AG04449 (cell line): Measurements from ENCODE around the gene EFNB2.

Experiments
- CTCF ChIA-PET: fragments of 350-600 bp; formaldehyde crosslinking; extraction: SDS; loops from one replicate; lab custom pipeline; 2021; ENCODE audit warnings: antibody characterized with exemption; lab: Yijun Ruan, JAX
- POLR2A ChIA-PET: fragments of 400-600, 350-600 bp; formaldehyde crosslinking; extraction: SDS; loops from one replicate; lab custom pipeline; 2020; ENCODE audit warnings: antibody characterized with exemption, inconsistent platforms; lab: Yijun Ruan, JAX
- DNase-seq: peaks from one replicate; pipeline ENCODE4 v3.0.0-alpha.2; 2010; ENCODE audit warnings: low read depth, low spot score
- H3K4me3 ChIP-seq: 2 replicates; pipeline ENCODE4 v1.5.1; 2011; ENCODE audit warnings: low read depth, mild to moderate bottlenecking, control low read depth, low read length
- TF ChIP-seq, protein P1 (sequence below): IDR thresholded peaks from one replicate; pipeline ENCODE4 v1.5.1; 2011; ENCODE audit warnings: mild to moderate bottlenecking, moderate library complexity, low read length, control low read depth, inconsistent platforms; ENCODE audit not compliant: insufficient read depth; ENCODE audit errors: missing control alignments

EFNB2 gene

DNA sequence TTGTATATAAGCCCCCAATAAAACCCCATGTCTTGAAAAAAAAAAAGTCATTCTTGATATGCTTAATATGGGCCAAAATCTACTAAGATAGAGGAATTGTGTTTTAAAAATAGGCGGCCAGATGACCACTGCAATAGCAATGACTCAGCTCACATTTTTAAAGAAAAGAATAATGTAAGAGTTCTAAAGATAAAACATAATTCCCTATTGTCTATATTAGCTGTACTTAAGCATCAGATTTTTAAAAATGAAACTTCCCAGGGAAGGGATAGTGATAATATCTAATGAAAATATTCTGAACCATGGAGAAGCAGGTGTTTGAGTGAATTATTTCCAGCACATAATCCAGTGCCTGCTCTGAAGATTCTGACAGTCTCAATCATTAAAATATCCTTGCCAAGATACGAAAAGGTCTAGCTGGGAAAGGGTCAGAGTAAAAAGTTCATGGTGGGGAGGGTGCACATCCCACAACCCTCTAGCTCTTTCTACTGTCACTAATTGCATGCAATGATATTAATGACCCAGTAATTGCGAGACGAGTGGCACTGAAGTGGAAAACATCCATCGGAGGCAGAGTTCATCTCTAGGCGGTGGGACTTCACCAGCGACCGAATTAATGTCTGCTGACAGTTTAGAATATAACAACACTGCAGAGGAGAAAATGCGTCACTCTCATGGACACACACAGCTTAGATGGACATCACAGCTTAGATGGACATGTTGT lies 31.6 kb downstream of the EFNB2 start:
- TF ChIP-seq, protein P1, sequence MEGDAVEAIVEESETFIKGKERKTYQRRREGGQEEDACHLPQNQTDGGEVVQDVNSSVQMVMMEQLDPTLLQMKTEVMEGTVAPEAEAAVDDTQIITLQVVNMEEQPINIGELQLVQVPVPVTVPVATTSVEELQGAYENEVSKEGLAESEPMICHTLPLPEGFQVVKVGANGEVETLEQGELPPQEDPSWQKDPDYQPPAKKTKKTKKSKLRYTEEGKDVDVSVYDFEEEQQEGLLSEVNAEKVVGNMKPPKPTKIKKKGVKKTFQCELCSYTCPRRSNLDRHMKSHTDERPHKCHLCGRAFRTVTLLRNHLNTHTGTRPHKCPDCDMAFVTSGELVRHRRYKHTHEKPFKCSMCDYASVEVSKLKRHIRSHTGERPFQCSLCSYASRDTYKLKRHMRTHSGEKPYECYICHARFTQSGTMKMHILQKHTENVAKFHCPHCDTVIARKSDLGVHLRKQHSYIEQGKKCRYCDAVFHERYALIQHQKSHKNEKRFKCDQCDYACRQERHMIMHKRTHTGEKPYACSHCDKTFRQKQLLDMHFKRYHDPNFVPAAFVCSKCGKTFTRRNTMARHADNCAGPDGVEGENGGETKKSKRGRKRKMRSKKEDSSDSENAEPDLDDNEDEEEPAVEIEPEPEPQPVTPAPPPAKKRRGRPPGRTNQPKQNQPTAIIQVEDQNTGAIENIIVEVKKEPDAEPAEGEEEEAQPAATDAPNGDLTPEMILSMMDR: no peak
- ChIA-PET CTCF (interaction anchor here (0.6 to 0.7 kb wide), 2 partner anchors 21 to 638 kb away, joined by 3 read pairs; no protein-coding TSS in a partner anchor), POLR2A (no interaction called here)
- no peak for DNase-seq
- no peak overlapping the region for H3K4me3 ChIP-seq

GRCh38 chr13:106503272-106503671 lies 32.2 kb downstream of the EFNB2 start:
- ChIA-PET CTCF (no interaction called here), POLR2A (no interaction called here)
- DNase-seq: no peak
- no peak overlapping the region for H3K4me3 ChIP-seq
- TF ChIP-seq, protein P1: no peak

GRCh38 chr13:106500445-106500844 lies 35.0 kb downstream of the EFNB2 start:
- TF ChIP-seq, protein P1: no peak
- ChIA-PET POLR2A (no interaction called here), CTCF (no interaction called here)
- DNase-seq: no peak
- H3K4me3 ChIP-seq: no peak overlapping the region

DNA sequence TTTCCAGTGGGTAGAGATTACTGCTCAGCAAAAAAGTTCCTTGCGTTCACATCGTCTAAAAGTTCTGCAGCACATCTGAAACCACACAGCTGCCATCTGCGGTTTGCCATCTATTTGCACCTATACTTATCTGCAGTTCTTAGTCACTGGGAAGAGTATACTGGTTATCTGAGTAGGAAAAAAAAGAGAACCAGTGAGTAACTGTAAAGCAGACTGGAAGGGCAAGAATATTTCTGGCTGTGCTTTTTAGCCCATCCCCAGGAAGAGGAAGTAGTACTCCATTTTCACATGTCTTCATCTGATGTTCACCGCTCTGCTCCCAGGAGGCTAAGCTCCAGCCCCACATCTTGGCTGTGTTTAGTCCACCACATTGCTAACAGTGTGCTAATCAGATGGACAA lies 35.6 kb downstream of the EFNB2 start:
- CTCF ChIA-PET: no interaction called here
- POLR2A ChIA-PET: no interaction called here
- no peak overlapping the region for H3K4me3 ChIP-seq
- TF ChIP-seq, protein P1: no peak
- no peak for DNase-seq

GRCh38 chr13:106499113-106499512 lies 36.3 kb downstream of the EFNB2 start:
- ChIA-PET POLR2A (no interaction called here), CTCF (no interaction called here)
- DNase-seq: no peak
- no peak overlapping the region for H3K4me3 ChIP-seq
- TF ChIP-seq, protein P1: no peak

DNA sequence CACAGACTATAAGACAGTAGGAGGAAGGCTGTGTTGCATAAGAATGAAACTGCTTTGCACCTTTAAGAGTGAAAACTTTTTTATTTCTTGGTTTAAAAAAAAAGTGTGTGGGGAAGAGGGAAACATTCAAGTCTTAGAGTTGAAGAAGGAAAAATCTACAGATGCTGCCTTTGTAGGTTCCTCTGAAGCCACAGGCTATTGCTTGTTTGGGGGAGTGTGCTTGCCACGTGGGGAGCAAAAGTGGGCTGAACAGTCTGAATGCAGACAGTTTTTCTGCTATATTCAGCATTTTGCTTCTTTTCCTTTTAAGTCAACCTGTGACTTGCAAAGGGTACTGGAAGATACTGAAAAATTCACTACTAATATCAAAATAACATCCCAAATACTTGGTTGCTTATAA lies 36.9 kb downstream of the EFNB2 start:
- TF ChIP-seq, protein P1: no peak
- ChIA-PET CTCF (no interaction called here), POLR2A (no interaction called here)
- H3K4me3 ChIP-seq: no peak overlapping the region
- no peak for DNase-seq
